Measurements from ENCODE around the gene GALK1. TPM values are rescaled to one million over a fixed set of nuclear protein-coding genes. Genes with fewer than 3 reads are reported as not detected.

The GALK1 gene
- total and polyA plus RNA-seq, 9 of the 15 experiments (the other 6 are each of a cell fraction or from before 2014, with no cell fraction given), result 0.45 to 51.6 (median 17.4) TPM

GRCh38 chr17:75764417-75764710 is 628 bp downstream of the GALK1 start (continued):
- TF ChIP-seq HMGN3 (IDR thresholded peaks at IDR 0.05; ENCODE audit: borderline replicate concordance, extremely low read depth, insufficient read length, low read depth, low read length), result peak; percentile 65
- TF ChIP-seq ARID1B (IDR thresholded peaks at IDR 0.05), result no peak
- TF ChIP-seq ZNF76 (CRISPR knock-in tag; IDR thresholded peaks at IDR 0.05; ENCODE audit: borderline replicate concordance), result no peak
- no peak for TF ChIP-seq ZNF133 (CRISPR knock-in tag; IDR thresholded peaks at IDR 0.05)
- TF ChIP-seq, protein P1, sequence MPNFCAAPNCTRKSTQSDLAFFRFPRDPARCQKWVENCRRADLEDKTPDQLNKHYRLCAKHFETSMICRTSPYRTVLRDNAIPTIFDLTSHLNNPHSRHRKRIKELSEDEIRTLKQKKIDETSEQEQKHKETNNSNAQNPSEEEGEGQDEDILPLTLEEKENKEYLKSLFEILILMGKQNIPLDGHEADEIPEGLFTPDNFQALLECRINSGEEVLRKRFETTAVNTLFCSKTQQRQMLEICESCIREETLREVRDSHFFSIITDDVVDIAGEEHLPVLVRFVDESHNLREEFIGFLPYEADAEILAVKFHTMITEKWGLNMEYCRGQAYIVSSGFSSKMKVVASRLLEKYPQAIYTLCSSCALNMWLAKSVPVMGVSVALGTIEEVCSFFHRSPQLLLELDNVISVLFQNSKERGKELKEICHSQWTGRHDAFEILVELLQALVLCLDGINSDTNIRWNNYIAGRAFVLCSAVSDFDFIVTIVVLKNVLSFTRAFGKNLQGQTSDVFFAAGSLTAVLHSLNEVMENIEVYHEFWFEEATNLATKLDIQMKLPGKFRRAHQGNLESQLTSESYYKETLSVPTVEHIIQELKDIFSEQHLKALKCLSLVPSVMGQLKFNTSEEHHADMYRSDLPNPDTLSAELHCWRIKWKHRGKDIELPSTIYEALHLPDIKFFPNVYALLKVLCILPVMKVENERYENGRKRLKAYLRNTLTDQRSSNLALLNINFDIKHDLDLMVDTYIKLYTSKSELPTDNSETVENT (CRISPR knock-in tag; IDR thresholded peaks at IDR 0.05), result no peak
- no peak for TF ChIP-seq MYC (IDR thresholded peaks at IDR 0.05; ENCODE audit: low read depth, low read length)
- 0 out of 2 replicates have a peak, but pooled peaks have one; percentile 48 for TF ChIP-seq MYC (CRISPR knock-in tag; IDR thresholded peaks at IDR 0.05; ENCODE audit: borderline replicate concordance, low read depth)
- TF ChIP-seq, protein P2, sequence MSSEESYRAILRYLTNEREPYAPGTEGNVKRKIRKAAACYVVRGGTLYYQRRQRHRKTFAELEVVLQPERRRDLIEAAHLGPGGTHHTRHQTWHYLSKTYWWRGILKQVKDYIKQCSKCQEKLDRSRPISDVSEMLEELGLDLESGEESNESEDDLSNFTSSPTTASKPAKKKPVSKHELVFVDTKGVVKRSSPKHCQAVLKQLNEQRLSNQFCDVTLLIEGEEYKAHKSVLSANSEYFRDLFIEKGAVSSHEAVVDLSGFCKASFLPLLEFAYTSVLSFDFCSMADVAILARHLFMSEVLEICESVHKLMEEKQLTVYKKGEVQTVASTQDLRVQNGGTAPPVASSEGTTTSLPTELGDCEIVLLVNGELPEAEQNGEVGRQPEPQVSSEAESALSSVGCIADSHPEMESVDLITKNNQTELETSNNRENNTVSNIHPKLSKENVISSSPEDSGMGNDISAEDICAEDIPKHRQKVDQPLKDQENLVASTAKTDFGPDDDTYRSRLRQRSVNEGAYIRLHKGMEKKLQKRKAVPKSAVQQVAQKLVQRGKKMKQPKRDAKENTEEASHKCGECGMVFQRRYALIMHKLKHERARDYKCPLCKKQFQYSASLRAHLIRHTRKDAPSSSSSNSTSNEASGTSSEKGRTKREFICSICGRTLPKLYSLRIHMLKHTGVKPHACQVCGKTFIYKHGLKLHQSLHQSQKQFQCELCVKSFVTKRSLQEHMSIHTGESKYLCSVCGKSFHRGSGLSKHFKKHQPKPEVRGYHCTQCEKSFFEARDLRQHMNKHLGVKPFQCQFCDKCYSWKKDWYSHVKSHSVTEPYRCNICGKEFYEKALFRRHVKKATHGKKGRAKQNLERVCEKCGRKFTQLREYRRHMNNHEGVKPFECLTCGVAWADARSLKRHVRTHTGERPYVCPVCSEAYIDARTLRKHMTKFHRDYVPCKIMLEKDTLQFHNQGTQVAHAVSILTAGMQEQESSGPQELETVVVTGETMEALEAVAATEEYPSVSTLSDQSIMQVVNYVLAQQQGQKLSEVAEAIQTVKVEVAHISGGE (CRISPR knock-in tag; IDR thresholded peaks at IDR 0.05), result no peak
- TF ChIP-seq, protein P3, sequence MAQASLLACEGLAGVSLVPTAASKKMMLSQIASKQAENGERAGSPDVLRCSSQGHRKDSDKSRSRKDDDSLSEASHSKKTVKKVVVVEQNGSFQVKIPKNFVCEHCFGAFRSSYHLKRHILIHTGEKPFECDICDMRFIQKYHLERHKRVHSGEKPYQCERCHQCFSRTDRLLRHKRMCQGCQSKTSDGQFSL (CRISPR knock-in tag; IDR thresholded peaks at IDR 0.05), result no peak
- TF ChIP-seq, protein P3 (tag; IDR thresholded peaks at IDR 0.05), result no peak
- TF ChIP-seq KDM4B (IDR thresholded peaks at IDR 0.05; ENCODE audit: borderline replicate concordance in 2 of 2, low read depth in 1 of 2), result no peak
- TF ChIP-seq ZNF121 (CRISPR knock-in tag; conservative IDR thresholded peaks at IDR 0.05), result no peak
- TF ChIP-seq, protein P4, sequence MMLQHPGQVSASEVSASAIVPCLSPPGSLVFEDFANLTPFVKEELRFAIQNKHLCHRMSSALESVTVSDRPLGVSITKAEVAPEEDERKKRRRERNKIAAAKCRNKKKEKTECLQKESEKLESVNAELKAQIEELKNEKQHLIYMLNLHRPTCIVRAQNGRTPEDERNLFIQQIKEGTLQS (IDR thresholded peaks at IDR 0.05), result no peak
- TF ChIP-seq, protein P4 (CRISPR knock-in tag; conservative IDR thresholded peaks at IDR 0.05), result no peak
- TF ChIP-seq L3MBTL2 (IDR thresholded peaks at IDR 0.05), result peak; percentile 86
- TF ChIP-seq ZNF511 (CRISPR knock-in tag; IDR thresholded peaks at IDR 0.05), result no peak
- no peak for TF ChIP-seq SNIP1 (IDR thresholded peaks at IDR 0.05; ENCODE audit: low read depth)

All from K562 (cell line).